Natural killer cell (primary cell): Measurements from ENCODE around the gene TMEM141. TPM values are rescaled to one million over a fixed set of nuclear protein-coding genes. Genes with fewer than 3 reads are reported as not detected.

Source experiments
- ATAC-seq, 3 donors: fragments of 150-1000 bp in 2 of 3; fragments of 200-7000 bp in 1 of 3; cut with Tn5 transposase; 1 replicate in 1 of 3; 2 replicates in 2 of 3; pipeline ENCODE4 v1.10.0; 2021; ENCODE audit warnings: mild to moderate bottlenecking in 2 of 3, moderate library complexity in 2 of 3
- DNase-seq, 2 donors: peaks; one replicate each; pipeline versions ENCODE4 v3.0.0 to v3.0.0-alpha.2; 2013 to 2021; ENCODE audit warnings: mixed read lengths in 1 of 2
- H3K27ac ChIP-seq: one replicate; pipeline ENCODE4 v1.5.1; 2013; ENCODE audit warnings: mild to moderate bottlenecking, low read length
- H3K27me3 ChIP-seq: one replicate; pipeline ENCODE4 v1.6.1; 2013; ENCODE audit warnings: low read length; ENCODE audit not compliant: control insufficient read depth, insufficient read depth
- H3K36me3 ChIP-seq: one replicate; pipeline ENCODE4 v1.6.1; 2013; ENCODE audit warnings: low read length; ENCODE audit not compliant: control insufficient read depth, insufficient read depth
- H3K4me1 ChIP-seq: one replicate; pipeline ENCODE4 v1.6.1; 2013; ENCODE audit warnings: low read length; ENCODE audit not compliant: control insufficient read depth, insufficient read depth
- H3K4me3 ChIP-seq: one replicate; pipeline ENCODE4 v1.5.1; 2013; ENCODE audit warnings: low read length
- H3K9me3 ChIP-seq: one replicate; pipeline ENCODE4 v1.6.1; 2013; ENCODE audit warnings: low read length; ENCODE audit not compliant: control insufficient read depth, insufficient read depth
- H3K27ac Mint-ChIP-seq, 2 donors: one replicate each; pipeline ENCODE4 v1.8.0; 2022; ENCODE audit warnings: mild to moderate bottlenecking in 2 of 2, mixed read lengths in 2 of 2, moderate library complexity in 1 of 2
- H3K27me3 Mint-ChIP-seq, 2 donors: one replicate each; pipeline ENCODE4 v1.8.0; 2022; ENCODE audit warnings: low read depth in 2 of 2, mixed read lengths in 2 of 2
- H3K36me3 Mint-ChIP-seq: one replicate; pipeline ENCODE4 v1.8.0; 2022; ENCODE audit warnings: mixed read lengths
- H3K4me1 Mint-ChIP-seq, 2 donors: one replicate each; pipeline ENCODE4 v1.8.0; 2022; ENCODE audit warnings: mixed read lengths in 2 of 2
- H3K4me3 Mint-ChIP-seq: one replicate; pipeline ENCODE4 v1.8.0; 2022; ENCODE audit warnings: mild to moderate bottlenecking, moderate library complexity, mixed read lengths
- H3K9me3 Mint-ChIP-seq, 2 donors: one replicate each; pipeline ENCODE4 v1.8.0; 2022; ENCODE audit warnings: mixed read lengths in 2 of 2
- CTCF ChIP-seq: fragments of 200-600 bp; IDR thresholded peaks from one replicate; pipeline ENCODE4 v1.8.0; 2022; ENCODE audit warnings: antibody characterized with exemption
- WGBS: methylation state at CpG from one replicate; pipeline ENCODE4 v1.1.7; 2013; ENCODE audit warnings: missing lambda C conversion rate; ENCODE audit not compliant: insufficient coverage; 5-methylcytosine and 5-hydroxymethylcytosine counted together
- intact Hi-C: fragments of 100-400 bp; cut with micrococcal nuclease; formaldehyde crosslinking; loops from one replicate; pipeline ENCODE4 v1.14.2; 2022
- total RNA-seq, 4 donors: library from RNA; stranded (reverse); fragments of 120-200 nt in 1 of 4; gene quantifications; one replicate each; pipeline versions ENCODE4 v1.2.3 to v1.2.4, GENCODE V29; 2013 to 2022

Gene TMEM141
- total RNA-seq, 3 donors from 2014 or later (not counting 1 experiment from before 2014, with no cell fraction given) = 22.4 to 26.9 (median 26.6) TPM

- no peak for DNase-seq
Observed at GRCh38 chr9:136828474-136829140, 37.5 kb downstream of the TMEM141 start.

GRCh38 chr9:136829412-136829811 lies 38.3 kb downstream of the TMEM141 start:
- no peak for TF ChIP-seq CTCF
- intact Hi-C loops = no loop called here
- Histone ChIP-seq H3K4me3 (no peak overlapping the region), H3K9me3 (no peaks in the 10 kb centered on the region), H3K4me1 (no peaks in the 10 kb centered on the region), H3K27ac (no peak overlapping the region), H3K36me3 (peaks cover 35% of the 10 kb centered on the region), H3K27me3 (no peaks in the 10 kb centered on the region)
- no peak for ATAC-seq
- 97% methylated on average over 14 of the region's 14 CpGs for WGBS
- Mint-ChIP-seq H3K27ac (no peak overlapping the region), H3K4me3 (no peak overlapping the region), H3K27me3 (no peaks in the 10 kb centered on the region), H3K36me3 (no peaks in the 10 kb centered on the region), H3K4me1 (no peaks in the 10 kb centered on the region), H3K9me3 (no peaks in the 10 kb centered on the region)
- no peak for DNase-seq

More at GRCh38 chr9:136828474-136829140, 37.5 kb downstream of the TMEM141 start:
- Histone ChIP-seq H3K4me3 (no peak overlapping the region), H3K9me3 (no peaks in the 10 kb centered on the region), H3K36me3 (peaks cover 40% of the 10 kb centered on the region), H3K27ac (no peak overlapping the region), H3K4me1 (no peaks in the 10 kb centered on the region), H3K27me3 (no peaks in the 10 kb centered on the region)
- TF ChIP-seq CTCF = no peak
- no peak overlapping the region for H3K27ac Mint-ChIP-seq
- H3K4me1 Mint-ChIP-seq = no peaks in the 10 kb centered on the region
- no peaks in the 10 kb centered on the region for H3K36me3 Mint-ChIP-seq
- no peaks in the 10 kb centered on the region for H3K27me3 Mint-ChIP-seq
- WGBS = 97% methylated on average over 31 of the region's 31 CpGs
- no peaks in the 10 kb centered on the region for H3K9me3 Mint-ChIP-seq
- no peak for ATAC-seq
- intact Hi-C loops = no loop called here
- no peak overlapping the region for H3K4me3 Mint-ChIP-seq

GRCh38 chr9:136829981-136830885 lies 39.1 kb downstream of the TMEM141 start:
- Mint-ChIP-seq H3K4me3 (no peak overlapping the region), H3K36me3 (no peaks in the 10 kb centered on the region), H3K4me1 (no peaks in the 10 kb centered on the region), H3K27me3 (no peaks in the 10 kb centered on the region), H3K9me3 (no peaks in the 10 kb centered on the region), H3K27ac (no peak overlapping the region)
- DNase-seq = no peak
- H3K4me3 ChIP-seq = no peak overlapping the region
- H3K4me1 ChIP-seq = no peaks in the 10 kb centered on the region
- H3K36me3 ChIP-seq = peaks cover 35% of the 10 kb centered on the region
- no peak overlapping the region for H3K27ac ChIP-seq
- H3K27me3 ChIP-seq = no peaks in the 10 kb centered on the region
- ATAC-seq = no peak
- WGBS = 96% methylated on average over 41 of the region's 41 CpGs
- H3K9me3 ChIP-seq = no peaks in the 10 kb centered on the region
- TF ChIP-seq CTCF = no peak
- intact Hi-C loops = no loop called here
